ENCODE results near the gene MRPL12. TPM values are rescaled to one million over a fixed set of nuclear protein-coding genes. Genes with fewer than 3 reads are reported as not detected.

MRPL12 gene
- total and polyA plus RNA-seq, 2 of the 13 experiments (the other 11 are each of a cell fraction or from before 2014, with no cell fraction given) = 39.1 to 94.1 TPM

DNA sequence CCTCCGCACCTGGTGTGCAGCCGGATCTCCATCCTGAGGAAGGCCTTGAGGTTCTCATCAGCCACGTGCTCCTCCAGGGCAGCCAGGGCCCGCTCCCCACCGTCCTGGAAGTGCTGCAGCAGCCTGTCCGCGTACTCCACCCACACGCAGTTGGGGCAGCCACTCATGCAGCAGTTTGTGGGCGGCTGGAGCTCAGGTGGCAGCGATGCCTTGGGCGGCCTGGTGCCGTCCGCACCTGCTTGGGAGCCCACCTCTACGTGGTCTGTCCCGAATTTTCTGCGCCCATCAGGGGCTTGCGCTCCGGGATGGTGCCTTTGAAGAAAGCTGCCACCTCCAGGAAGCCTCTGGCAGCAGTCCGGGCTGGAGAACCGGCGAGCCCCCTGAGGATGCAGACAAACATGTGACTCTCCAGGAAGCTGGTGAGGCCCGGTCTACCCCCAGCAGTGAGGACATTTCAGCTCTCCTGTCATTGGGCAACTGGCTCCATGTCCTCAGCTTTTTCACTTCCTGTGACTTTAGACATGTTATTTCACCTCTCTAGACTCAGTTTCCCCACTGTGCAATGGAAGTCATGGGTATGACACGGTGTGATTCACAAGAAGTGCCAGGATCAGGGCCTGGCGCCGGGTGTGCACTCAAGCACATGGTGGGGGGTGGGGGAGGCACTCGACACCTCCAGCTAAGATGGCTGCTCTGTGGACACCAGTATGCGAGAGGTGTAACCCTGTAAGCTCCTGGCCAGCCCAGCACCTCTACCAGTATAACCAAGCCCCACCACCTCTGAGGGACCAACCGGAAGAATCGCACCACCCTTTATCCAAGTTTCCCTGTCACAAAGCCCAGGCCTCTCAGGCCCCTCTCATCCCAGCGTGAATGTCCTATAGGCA is 37.7 kb upstream of the MRPL12 start (continued):
- TF ChIP-seq PLRG1 (conservative IDR thresholded peaks at IDR 0.05) (no peak), ZNF674 (CRISPR knock-in tag; IDR thresholded peaks at IDR 0.05; ENCODE audit: low read depth) (no peak), ZEB1 (IDR thresholded peaks at IDR 0.05; ENCODE audit: insufficient replicate concordance, low read depth) (no peak), ZSCAN25 (CRISPR knock-in tag; IDR thresholded peaks at IDR 0.05) (no peak), ZNF569 (CRISPR knock-in tag; IDR thresholded peaks at IDR 0.05; ENCODE audit: borderline replicate concordance) (no peak), ZNF225 (CRISPR knock-in tag; IDR thresholded peaks at IDR 0.05) (no peak), BRD4 (CRISPR knock-in tag; IDR thresholded peaks at IDR 0.05) (peak; percentile 25; the same call in 1 of the 2 replicates), KLF15 (CRISPR knock-in tag; IDR thresholded peaks at IDR 0.05; ENCODE audit: borderline replicate concordance) (no peak), ZNF577 (CRISPR knock-in tag; IDR thresholded peaks at IDR 0.05; ENCODE audit: borderline replicate concordance, low read depth) (no peak), RXRA (CRISPR knock-in tag; IDR thresholded peaks at IDR 0.05) (no peak), ELF1 (CRISPR knock-in tag; IDR thresholded peaks at IDR 0.05) (0 out of 2 replicates have a peak, but pooled peaks have one; percentile 13), ZNF883 (CRISPR knock-in tag; IDR thresholded peaks at IDR 0.05; ENCODE audit: not compliant biosample characterization) (no peak), ZNF607 (CRISPR knock-in tag; IDR thresholded peaks at IDR 0.05; ENCODE audit: borderline replicate concordance) (no peak)
- TF ChIP-seq, protein P1, sequence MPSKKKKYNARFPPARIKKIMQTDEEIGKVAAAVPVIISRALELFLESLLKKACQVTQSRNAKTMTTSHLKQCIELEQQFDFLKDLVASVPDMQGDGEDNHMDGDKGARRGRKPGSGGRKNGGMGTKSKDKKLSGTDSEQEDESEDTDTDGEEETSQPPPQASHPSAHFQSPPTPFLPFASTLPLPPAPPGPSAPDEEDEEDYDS (CRISPR knock-in tag; IDR thresholded peaks at IDR 0.05) = no peak
- TF ChIP-seq, protein P2, sequence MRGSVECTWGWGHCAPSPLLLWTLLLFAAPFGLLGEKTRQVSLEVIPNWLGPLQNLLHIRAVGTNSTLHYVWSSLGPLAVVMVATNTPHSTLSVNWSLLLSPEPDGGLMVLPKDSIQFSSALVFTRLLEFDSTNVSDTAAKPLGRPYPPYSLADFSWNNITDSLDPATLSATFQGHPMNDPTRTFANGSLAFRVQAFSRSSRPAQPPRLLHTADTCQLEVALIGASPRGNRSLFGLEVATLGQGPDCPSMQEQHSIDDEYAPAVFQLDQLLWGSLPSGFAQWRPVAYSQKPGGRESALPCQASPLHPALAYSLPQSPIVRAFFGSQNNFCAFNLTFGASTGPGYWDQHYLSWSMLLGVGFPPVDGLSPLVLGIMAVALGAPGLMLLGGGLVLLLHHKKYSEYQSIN (CRISPR knock-in tag; IDR thresholded peaks at IDR 0.05; ENCODE audit: borderline replicate concordance) = no peak
- TF ChIP-seq, protein P3, sequence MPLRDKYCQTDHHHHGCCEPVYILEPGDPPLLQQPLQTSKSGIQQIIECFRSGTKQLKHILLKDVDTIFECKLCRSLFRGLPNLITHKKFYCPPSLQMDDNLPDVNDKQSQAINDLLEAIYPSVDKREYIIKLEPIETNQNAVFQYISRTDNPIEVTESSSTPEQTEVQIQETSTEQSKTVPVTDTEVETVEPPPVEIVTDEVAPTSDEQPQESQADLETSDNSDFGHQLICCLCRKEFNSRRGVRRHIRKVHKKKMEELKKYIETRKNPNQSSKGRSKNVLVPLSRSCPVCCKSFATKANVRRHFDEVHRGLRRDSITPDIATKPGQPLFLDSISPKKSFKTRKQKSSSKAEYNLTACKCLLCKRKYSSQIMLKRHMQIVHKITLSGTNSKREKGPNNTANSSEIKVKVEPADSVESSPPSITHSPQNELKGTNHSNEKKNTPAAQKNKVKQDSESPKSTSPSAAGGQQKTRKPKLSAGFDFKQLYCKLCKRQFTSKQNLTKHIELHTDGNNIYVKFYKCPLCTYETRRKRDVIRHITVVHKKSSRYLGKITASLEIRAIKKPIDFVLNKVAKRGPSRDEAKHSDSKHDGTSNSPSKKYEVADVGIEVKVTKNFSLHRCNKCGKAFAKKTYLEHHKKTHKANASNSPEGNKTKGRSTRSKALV (CRISPR knock-in tag; IDR thresholded peaks at IDR 0.05) = no peak
- TF ChIP-seq, protein P4, sequence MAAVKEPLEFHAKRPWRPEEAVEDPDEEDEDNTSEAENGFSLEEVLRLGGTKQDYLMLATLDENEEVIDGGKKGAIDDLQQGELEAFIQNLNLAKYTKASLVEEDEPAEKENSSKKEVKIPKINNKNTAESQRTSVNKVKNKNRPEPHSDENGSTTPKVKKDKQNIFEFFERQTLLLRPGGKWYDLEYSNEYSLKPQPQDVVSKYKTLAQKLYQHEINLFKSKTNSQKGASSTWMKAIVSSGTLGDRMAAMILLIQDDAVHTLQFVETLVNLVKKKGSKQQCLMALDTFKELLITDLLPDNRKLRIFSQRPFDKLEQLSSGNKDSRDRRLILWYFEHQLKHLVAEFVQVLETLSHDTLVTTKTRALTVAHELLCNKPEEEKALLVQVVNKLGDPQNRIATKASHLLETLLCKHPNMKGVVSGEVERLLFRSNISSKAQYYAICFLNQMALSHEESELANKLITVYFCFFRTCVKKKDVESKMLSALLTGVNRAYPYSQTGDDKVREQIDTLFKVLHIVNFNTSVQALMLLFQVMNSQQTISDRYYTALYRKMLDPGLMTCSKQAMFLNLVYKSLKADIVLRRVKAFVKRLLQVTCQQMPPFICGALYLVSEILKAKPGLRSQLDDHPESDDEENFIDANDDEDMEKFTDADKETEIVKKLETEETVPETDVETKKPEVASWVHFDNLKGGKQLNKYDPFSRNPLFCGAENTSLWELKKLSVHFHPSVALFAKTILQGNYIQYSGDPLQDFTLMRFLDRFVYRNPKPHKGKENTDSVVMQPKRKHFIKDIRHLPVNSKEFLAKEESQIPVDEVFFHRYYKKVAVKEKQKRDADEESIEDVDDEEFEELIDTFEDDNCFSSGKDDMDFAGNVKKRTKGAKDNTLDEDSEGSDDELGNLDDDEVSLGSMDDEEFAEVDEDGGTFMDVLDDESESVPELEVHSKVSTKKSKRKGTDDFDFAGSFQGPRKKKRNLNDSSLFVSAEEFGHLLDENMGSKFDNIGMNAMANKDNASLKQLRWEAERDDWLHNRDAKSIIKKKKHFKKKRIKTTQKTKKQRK (IDR thresholded peaks at IDR 0.05; ENCODE audit: low read length) = no peak
- TF ChIP-seq, protein P5, sequence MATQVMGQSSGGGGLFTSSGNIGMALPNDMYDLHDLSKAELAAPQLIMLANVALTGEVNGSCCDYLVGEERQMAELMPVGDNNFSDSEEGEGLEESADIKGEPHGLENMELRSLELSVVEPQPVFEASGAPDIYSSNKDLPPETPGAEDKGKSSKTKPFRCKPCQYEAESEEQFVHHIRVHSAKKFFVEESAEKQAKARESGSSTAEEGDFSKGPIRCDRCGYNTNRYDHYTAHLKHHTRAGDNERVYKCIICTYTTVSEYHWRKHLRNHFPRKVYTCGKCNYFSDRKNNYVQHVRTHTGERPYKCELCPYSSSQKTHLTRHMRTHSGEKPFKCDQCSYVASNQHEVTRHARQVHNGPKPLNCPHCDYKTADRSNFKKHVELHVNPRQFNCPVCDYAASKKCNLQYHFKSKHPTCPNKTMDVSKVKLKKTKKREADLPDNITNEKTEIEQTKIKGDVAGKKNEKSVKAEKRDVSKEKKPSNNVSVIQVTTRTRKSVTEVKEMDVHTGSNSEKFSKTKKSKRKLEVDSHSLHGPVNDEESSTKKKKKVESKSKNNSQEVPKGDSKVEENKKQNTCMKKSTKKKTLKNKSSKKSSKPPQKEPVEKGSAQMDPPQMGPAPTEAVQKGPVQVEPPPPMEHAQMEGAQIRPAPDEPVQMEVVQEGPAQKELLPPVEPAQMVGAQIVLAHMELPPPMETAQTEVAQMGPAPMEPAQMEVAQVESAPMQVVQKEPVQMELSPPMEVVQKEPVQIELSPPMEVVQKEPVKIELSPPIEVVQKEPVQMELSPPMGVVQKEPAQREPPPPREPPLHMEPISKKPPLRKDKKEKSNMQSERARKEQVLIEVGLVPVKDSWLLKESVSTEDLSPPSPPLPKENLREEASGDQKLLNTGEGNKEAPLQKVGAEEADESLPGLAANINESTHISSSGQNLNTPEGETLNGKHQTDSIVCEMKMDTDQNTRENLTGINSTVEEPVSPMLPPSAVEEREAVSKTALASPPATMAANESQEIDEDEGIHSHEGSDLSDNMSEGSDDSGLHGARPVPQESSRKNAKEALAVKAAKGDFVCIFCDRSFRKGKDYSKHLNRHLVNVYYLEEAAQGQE (IDR thresholded peaks at IDR 0.05; ENCODE audit: borderline replicate concordance in 1 of 2, low read depth in 1 of 2, low read length in 2 of 2) = no peak

Measured in HepG2 (cell line).